HG02981 (cell line): ENCODE results near the gene SPC24.
"Not testable (repeated sequence)": the region's sequence is repeated elsewhere in the genome, so short reads cannot be mapped to it uniquely, and the experiment has no call there.

Experiments
- ATAC-seq: cut with Tn5 transposase; IDR thresholded peaks from one replicate; pipeline ENCODE4 v1.9.1; 2021; ENCODE audit warnings: mild to moderate bottlenecking, moderate library complexity; ENCODE audit not compliant: unreplicated experiment

SPC24 gene

GRCh38 chr19:11131471-11131870 is 24.1 kb downstream of the SPC24 start:
- no peak for ATAC-seq

- ATAC-seq: no peak
These were observed 24.6 kb downstream of the SPC24 start for GRCh38 chr19:11130824-11131455.

GRCh38 chr19:11127905-11128304 is 27.7 kb downstream of the SPC24 start:
- no peak for ATAC-seq

- no peak for ATAC-seq
These were observed 29.4 kb downstream of the SPC24 start for GRCh38 chr19:11125994-11126685.

GRCh38 chr19:11124157-11124556 is 31.4 kb downstream of the SPC24 start:
- not testable (repeated sequence) for ATAC-seq

- ATAC-seq: no peak
These were observed 32.5 kb downstream of the SPC24 start for GRCh38 chr19:11123114-11123513.

GRCh38 chr19:11121963-11122362 is 33.6 kb downstream of the SPC24 start:
- not testable (repeated sequence) for ATAC-seq

GRCh38 chr19:11116507-11116906 is 39.1 kb downstream of the SPC24 start:
- no peak for ATAC-seq

- ATAC-seq: no peak
These were observed 39.6 kb downstream of the SPC24 start for GRCh38 chr19:11115895-11116446.

- ATAC-seq: no peak
These were observed 40.5 kb downstream of the SPC24 start for GRCh38 chr19:11115042-11115441.

- ATAC-seq: no peak
These were observed 42.4 kb downstream of the SPC24 start for GRCh38 chr19:11113140-11113708.

GRCh38 chr19:11111771-11112144 is 43.8 kb downstream of the SPC24 start:
- no peak for ATAC-seq

GRCh38 chr19:11111117-11111770 is 44.3 kb downstream of the SPC24 start:
- ATAC-seq: no peak

- ATAC-seq: no peak
These were observed 46.8 kb downstream of the SPC24 start for GRCh38 chr19:11108746-11109145.

GRCh38 chr19:11106477-11106876 is 49.1 kb downstream of the SPC24 start:
- ATAC-seq: no peak

GRCh38 chr19:11105014-11105636 is 50.5 kb downstream of the SPC24 start:
- no peak for ATAC-seq

GRCh38 chr19:11103667-11104066 is 51.9 kb downstream of the SPC24 start:
- not testable (repeated sequence) for ATAC-seq

- no peak for ATAC-seq
These were observed 52.6 kb downstream of the SPC24 start for GRCh38 chr19:11102944-11103343.

GRCh38 chr19:11101057-11101456 is 54.5 kb downstream of the SPC24 start:
- no peak for ATAC-seq

GRCh38 chr19:11100049-11100448 is 55.5 kb downstream of the SPC24 start:
- no peak for ATAC-seq

GRCh38 chr19:11098861-11099260 is 56.7 kb downstream of the SPC24 start:
- no peak for ATAC-seq
